Ureter (tissue), 1 donor: Measurements from ENCODE around the gene OR10H1. TPM values are rescaled to one million over a fixed set of nuclear protein-coding genes. Genes with fewer than 3 reads are reported as not detected.
"Not testable (repeated sequence)": the region's sequence is repeated elsewhere in the genome, so short reads cannot be mapped to it uniquely, and the experiment has no call there.

Experiments
- DNase-seq: peaks from one replicate; pipeline ENCODE4 v3.0.0-alpha.2; 2020; ENCODE audit warnings: low spot score
- total RNA-seq: library from RNA; stranded (reverse); gene quantifications from one replicate; pipeline ENCODE4 v1.2.4, GENCODE V29; 2023
- donor health status: DM: yes; HTN: yes; CAD: no.

Gene OR10H1
- total RNA-seq, 1 donor from 2014 or later = 0.60 TPM

DNA sequence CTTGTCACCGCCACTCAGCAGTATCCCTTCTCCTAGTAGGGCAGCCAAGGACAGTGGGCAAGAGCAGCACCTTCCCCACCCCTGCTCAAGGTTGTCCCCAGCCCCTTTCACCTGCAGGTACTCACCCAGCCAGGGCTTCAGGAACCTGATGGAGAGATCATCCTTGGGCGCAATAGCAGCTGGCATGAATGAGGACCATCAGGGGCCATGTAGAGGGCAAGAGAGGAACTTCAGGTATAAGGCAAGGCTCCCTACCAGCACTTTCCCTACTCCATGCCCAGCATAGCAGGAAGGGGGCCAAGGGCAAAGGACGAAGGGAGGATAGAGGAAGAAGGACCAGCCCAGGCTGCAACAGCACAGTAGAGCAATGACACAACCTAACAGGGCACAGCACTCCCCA lies 41.3 kb downstream of the OR10H1 start:
- DNase-seq = not testable (repeated sequence)

DNA sequence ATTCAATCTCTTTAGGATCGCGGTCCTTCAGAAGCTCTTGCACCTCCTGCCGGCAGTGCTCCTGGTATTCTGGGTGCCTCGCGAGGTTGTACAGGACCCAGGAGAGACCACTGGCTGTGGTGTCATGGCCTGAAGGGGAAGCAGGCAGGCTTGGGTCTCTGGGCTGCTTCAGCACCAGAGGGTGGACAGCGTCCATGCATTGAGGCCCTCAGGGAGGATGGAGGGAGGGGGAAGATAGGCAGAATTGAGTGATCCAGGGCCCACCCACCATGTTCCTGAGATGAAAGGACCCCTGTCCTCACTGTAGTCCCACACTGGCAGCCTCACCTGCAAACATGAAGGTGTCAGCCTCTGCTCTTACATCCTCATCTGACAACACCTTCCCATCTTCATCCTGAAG lies 45.9 kb downstream of the OR10H1 start:
- DNase-seq = no peak

DNA sequence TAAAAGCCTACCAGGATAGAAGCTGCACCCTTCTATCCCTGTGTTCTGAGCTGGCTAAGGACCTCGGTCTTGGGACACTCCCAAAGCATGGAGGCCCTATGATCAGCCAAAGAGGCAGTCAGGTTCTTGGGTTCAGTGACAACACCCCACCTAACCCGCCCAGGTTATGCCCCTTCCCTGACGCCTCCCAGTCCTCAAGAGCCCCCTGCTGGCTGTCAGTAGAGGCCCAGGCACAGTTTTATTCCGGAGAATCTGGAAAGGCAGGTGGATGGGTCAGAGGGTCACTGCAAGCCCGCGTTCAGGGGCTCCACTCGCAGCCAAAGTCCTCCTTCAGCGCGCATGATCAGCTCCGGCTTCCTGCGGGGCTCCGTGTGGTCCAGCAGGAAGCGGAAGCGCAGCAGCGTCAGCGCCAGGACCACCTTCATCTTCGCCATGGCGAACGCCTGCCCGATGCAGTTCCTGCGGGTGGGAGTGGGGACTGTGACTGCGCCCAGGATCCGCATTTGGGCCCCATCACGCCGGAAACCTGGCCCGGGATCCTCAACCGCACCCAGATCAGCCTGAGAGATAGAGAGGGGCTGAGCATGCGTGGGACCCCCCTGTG lies 55.4 kb downstream of the OR10H1 start:
- no peak for DNase-seq

DNA sequence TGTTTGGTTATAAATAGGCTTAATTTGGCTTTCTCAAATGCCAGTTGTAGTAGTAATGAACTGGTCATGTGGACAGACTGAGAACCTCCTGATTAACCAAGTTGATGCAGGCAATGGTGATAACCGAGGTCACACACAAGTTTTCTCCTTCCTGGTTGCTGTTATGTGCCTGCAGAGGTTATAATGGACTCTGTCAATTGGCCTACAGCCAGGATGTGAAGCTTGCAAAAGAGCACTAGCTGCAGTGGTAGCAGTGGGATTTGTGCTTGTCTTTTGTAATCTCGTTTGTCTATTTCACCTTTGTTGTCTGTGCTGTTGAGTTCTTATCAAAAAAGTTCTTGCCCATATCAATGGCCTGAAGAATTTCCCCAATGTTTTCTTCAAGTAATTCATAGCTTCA lies 57.1 kb downstream of the OR10H1 start:
- DNase-seq = no peak

Other genes with a start within 250 kb of the OR10H1 start
- gene CYP4F8, start 200.4 kb downstream of the OR10H1 start, total RNA-seq = 21.6 TPM
- gene CYP4F3, start 174.8 kb downstream of the OR10H1 start, total RNA-seq = 10.7 TPM
- gene CYP4F12, start 142.6 kb downstream of the OR10H1 start, total RNA-seq = 98.1 TPM
- not detected for gene OR10H2, start 87.6 kb downstream of the OR10H1 start, total RNA-seq
- gene OR10H3, start 77.7 kb downstream of the OR10H1 start, total RNA-seq = not detected
- not detected for gene OR10H5, start 28.0 kb downstream of the OR10H1 start, total RNA-seq
- gene CYP4F2, start 82.4 kb upstream of the OR10H1 start, total RNA-seq = 2.2 TPM
- gene CYP4F11, start 118.9 kb upstream of the OR10H1 start, total RNA-seq = 9.3 TPM
- gene OR10H4, start 133.3 kb upstream of the OR10H1 start, total RNA-seq = not detected